HG03432 (cell line): ENCODE results near the gene RHBDD1.

Source experiments
- ATAC-seq: cut with Tn5 transposase; IDR thresholded peaks from one replicate; pipeline ENCODE4 v1.9.1; 2021; ENCODE audit warnings: mild to moderate bottlenecking, moderate library complexity; ENCODE audit not compliant: unreplicated experiment

The RHBDD1 gene

DNA sequence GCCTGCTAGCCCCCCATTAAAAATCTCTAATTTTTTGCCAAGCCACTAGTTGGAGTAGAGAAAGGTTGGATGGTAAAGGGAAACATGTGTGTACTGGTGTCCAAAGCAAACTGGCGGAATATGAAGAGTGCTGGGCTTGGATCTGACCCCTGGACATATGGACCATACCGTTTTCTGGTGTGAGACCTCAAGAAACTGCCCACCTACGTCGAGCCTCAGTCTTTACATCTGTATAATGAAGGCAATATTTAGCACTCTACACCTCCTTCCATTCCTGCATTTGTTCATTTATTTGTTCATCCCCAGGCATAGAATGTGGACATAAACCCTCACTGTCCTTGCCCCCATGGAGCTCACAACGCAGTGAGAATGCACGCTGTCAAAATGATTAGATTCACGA, 142.4 kb downstream of the RHBDD1 start:
- ATAC-seq = no peak

DNA sequence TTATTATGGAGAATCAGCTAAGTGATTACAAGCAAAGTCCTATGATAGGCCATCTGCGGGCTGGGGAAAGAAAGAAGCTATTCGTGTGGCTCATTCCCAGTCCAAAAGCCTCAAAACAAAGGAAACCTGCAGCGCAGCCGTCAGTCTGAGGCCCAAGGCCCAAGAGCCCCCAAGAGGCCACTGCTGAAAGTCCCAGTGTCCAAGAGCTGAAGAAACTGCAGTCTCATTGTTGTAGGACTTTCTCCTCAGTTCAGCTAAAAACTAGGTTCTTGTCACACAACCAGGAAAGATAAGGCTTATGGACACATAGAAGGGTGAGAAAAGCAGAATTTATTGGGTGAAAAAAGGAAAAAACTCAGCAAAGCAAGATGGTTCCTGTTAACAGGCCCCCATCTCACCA, 143.2 kb downstream of the RHBDD1 start:
- ATAC-seq = no peak

DNA sequence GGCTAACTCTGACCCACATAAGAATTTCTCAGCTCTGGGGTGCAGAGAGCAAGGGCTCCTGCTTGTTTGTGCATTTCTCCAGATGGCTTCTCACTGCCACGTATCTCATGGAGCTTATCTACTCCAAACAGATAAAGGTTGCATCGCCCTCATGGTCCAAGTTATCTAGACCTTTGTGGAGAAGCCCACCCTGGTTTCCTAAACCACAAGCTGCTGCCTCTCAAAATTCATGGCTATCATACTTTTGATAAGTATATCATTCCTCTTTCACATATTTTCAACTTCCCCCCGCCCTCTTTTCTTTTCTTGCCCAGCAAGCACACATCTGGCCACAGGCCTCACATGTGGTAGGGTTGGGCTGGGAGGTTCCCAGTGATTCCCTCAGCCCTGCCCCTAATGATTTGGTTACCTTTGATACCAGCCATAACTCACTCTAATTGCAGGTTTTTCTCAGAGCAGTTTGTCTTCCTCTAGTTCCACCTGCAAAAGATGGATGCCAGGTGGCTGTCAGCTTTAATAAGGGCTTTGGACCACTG, 146.0 kb downstream of the RHBDD1 start:
- ATAC-seq = no peak

DNA sequence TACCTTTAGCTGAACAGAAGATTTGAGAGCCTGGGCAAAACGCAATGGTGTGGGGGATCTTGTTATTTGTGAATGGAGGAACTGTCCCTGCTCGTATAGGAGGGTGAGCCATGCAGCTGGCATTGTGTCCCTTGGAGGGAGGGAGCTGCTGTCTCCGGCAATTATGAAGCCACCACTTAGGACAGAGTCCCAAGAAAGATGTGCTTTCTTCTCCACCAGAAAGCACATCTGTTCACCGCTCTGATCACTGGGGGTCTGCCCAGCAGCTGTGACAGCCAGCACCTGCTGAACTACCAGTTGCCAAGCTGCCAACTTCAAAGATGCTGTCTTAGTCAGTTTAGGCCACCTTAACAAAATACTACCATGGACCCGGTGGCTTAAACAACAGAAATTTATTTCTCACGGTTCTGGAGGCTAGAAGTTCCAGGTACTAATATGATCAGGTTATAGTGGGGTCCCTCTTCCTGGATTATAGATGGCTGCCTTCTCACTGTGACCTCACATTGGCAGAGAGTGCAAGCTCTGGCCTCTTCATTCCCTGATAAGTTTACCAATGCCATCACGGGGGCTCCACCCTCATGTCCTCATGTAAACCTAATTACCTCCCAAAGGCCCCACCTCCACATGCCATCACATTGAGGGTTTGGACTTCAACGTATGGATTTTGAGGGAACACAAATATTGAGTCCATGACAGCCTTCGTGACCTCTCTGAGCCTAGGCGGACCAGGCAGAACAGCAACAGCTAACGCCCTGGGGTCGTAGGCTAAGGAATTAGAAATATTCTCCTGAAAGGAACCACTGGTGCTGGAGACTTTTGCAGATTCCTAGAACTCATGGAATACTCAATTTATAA, 148.3 kb downstream of the RHBDD1 start:
- peak; percentile 3 for ATAC-seq

DNA sequence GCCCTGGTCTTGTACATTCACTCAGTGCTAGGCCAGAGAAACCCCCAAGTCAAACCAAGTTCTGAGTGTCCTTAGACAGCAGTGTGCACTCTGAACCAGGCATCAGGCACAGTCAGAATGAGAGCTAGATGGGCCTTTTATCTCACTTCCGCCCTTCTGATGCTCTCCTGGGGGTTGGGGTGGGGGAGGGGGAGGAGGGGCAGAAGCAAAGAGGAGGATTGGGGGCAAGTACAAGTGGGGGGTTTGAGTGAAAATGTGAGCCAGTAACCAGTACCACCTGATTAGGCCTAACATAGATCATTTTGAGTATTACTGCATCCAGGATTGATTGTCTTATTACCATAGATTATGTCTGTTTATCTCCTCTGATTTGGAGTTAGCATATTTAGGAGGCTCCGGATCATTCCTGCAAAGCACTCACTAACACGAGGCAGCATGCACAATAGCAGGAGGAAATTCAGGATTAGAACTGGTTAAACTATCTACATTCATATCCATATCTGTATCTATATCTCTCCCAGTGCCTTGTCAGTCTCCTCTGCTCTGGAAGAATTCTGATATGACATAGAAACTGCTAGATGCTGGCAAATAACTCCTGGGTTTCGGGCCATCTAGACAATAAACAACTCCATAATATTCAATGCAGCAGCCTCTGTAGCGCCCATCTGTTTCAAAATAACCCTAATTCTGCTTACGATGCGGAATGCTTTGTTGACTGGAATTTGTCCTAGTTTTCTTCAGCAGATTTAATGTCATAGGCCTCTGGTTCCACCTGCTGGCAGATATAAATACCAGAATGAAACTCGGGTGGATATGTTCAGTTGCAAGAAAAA, 149.1 kb downstream of the RHBDD1 start:
- peak; percentile 99 for ATAC-seq

DNA sequence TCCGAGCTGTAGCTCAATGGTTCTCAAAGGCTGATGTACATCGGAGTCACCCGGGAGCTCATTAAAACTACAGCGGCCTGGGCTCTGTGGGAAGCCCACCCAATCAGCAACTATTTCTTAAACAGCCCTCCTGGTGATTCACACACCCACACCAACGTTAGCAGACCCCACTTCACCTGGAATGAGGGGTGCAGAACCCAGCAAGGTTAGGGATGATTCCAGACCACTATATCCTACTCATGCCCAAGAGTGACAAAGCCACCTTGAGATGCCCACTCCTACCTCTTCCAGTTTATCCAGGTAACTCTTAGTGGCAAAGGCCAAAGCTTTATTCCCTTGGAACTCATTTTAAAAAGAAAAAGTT, 149.7 kb downstream of the RHBDD1 start:
- no peak for ATAC-seq

DNA sequence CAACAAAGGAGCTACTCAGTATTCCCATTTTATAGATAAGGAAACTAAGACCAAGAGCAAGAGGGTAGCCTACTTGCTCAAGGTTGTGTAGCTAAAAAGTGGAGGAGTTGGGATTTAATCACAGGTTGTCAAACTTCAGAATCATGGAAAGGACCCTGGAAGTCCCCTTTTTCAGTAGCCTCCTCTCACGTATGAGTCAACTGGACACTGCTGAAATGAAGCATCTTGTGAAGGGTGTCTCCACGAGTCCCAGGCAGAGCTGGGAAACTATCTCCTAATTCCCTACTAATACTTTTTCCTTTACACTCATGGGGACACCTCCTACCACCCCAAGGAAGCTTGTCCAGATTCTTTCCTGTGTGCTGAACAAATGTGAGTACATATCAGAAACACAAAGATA, 155.8 kb downstream of the RHBDD1 start:
- ATAC-seq = no peak

DNA sequence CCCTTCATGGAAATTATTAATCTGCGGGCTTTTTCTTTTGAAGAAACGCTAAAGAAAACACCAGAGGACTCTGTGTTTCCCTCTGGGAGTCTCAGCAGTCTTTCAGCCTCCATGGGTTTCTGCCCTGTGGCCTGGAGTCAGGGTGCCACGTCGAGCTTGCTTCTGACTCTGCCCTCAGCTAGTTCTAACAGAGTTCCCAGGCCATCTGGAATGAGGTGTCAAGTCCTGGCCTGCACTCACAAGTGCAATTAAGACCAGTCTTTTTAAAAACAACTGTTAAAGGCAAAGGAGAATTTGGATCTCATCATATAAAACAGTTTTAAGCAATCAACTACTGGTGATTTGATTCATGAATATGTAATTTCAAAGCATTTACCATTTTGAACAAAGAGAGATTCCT, 157.3 kb downstream of the RHBDD1 start:
- ATAC-seq = no peak

DNA sequence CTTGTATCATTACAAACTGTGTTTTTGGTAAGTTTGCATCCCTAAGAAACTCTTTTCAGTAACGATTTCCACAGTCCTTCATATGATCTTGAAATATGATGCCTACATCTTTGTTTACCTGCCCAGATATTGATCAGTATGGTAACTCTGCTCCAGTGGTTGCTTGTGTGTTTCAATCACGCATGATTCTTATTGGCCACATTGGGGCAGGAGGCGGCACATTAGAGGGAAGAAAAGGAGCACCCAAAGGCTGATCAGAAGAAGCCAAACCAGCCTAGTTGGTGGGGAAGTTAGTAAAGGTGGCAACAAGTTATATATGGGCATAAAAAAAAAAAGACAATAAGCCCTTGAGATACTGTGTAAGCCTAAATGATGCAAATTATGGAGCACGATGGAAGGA, 158.9 kb downstream of the RHBDD1 start:
- ATAC-seq = no peak

DNA sequence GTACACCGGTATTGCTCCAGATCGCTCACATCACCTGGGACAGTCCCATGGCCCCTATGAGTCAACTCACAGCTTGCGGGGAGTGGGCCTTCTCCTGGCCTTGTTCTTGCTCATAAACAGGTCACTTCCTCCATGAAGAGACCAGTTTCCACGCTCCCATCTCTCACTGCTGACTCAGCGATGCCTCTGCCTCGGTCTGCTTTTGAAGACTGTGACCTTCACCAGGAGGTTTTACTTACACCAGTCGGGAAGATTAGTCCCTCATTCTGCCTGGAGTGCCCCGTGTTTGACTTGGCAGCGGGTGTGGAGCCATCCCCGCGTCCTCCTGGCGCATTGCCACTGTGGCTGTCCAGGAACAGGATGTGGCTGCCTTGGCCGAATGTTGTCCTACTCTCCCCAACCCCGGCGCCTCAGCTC, 159.8 kb downstream of the RHBDD1 start:
- ATAC-seq = peak; percentile 41

DNA sequence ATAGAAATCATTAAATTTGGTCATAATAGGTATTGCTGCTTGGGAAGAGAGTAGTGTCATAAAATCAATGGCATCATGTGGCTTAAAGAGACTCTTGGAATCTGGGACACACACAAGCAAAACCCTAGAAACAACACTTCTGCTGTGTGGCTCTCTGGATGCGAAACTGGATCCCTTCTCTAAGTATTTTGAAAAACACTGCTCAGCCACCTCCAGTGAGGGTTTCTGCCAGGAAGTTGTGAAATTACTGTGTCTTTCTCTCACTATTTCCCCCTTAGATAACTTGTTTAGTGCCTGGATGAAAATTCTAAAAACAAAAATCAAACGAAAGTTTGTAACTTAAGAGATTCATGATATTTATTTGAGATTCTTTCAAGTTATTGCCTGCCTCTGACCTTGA, 163.8 kb downstream of the RHBDD1 start:
- ATAC-seq = no peak

DNA sequence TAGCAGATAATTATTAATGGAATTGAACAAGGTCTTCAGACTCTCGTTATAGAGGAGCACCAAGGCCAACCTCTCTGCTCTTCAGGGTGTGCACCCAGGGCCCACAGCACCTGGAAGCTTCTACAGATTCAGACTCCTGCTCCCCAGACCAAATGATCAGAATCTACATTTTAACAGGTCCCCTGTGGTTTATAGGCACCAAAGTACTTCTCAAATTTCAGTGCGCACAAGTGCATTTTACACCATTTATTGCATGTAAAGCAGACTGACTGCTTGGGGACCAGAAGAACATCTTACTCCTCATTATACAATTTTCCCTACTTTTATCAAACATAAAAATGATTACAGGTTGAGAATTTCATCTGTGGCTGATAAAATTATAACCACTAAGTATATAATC, 164.3 kb downstream of the RHBDD1 start:
- no peak for ATAC-seq

DNA sequence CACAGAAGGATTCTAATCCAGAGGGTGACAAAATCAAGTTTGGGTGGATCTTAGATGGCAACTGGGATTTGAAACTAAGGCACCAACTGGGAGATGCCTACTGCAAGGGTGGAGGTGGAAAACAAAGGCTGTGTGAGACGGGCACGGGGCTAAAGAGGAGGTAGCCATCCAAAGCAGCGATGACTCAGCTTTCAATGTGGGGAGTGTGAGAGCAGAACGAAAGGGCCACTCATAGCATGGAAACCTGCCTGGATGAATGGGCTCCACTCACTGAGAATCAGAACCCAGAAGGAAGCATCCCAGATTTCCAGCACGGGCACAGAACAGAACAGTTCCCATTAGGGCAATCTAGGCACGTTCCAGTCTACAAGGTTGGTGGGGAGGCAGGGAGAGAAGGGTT, 168.6 kb downstream of the RHBDD1 start:
- ATAC-seq = no peak

DNA sequence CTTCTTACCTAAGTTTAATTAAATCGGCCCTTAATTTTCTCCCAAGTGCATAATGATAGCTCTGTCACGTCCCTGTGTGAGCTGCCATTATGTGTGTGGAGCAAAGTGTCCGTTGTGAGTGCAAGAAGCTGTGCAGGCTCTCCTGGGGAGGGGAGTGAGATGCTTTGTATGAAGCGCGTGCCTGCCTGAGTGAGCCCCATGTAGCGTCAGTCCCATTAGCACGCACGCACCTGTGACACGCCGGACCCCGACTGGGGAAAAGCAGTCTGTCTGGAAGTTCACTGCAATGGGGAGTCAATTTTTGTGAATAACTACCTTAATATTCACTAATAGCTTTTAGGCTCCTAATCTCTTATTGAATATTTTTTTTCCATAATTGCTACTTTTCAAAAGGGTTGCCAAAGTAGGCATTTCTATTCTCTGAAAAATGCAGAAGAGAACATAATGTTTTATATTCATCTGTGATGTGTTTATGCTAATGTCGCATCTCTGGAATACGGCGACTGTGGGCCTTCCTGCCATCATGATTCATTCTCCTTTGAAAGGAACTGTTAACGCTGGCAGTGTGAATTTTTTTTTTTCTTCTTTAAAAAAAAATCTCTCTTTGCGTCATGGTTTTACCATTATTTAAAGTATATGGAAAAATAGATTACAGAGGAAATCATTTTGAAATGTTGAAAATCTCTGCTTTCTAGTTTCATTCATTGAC, 170.5 kb downstream of the RHBDD1 start:
- ATAC-seq = no peak

DNA sequence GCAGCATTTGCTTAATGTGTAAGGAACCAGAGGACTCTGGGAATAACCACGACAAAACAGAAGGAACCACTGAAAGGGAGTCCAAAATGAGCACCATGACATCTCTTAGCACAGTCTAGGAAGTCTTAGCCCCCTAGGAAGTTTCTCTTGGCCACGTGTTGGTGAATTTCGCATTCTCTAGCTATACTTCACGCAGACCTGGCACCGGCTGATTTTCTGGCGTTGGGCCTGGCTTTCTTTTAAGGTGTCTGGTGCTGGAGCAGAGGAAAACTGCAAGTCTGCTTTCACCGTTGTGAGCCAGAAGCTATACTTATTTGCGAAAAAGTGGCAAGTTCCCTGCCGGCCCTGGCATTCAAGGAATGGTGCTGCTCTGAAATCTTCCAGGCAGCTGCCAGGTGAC, 171.3 kb downstream of the RHBDD1 start:
- ATAC-seq = no peak

DNA sequence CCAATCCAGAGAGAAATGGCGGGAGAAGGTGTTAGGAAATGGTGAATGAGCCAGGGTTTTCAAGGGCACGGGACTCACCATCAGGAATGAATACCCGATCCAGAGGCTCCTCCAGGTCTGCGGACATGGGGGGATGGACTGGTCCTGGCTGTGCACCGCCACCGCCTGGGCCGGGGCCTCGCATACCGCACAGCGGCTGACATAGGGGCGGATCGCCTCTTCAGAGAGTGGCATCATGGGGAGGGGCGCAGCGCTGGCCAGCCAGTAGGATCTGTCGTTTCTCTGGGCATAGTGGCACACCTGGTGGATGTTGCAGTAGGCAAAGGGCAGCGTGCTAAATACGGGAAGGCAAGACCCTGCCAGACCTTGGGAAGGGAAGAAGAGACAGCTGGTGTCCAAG, 172.1 kb downstream of the RHBDD1 start:
- no peak for ATAC-seq

DNA sequence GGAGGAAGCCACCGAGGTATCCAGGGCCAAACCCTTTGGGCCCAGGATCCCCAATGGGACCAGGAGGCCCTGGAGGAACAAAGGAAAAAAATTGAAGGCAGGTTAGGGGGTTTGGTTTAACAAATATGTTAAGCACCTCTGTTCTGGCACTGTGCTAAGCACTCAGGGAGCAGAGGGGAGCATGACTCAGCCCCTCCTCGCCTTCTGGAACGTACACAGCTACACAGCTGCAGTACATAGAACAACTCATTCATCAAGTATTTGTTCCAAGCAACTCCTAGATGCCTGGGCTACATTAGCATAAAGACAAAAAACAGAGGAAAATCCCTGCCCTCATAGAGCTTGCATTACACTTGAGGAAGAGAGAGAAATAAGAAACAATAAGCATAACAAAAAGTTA, 174.6 kb downstream of the RHBDD1 start:
- no peak for ATAC-seq

DNA sequence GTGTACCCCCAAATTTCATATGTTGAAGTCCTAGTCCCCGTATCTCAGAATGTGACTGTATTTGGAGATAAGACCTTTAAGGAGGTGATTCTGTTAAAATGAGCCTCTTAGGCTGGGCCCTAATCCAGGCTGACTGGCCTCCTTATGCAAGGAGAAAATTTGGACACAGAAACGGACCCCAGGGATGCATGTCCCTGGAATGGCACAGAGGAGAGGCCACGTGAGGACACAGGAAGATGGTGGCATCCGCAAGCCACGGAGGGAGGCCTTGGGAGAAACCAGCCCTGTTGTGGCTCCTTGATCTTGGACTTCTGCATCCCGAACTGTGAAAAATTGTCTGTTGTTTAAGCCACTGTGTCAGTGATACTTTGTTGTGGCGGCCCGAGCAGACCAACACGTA, 177.5 kb downstream of the RHBDD1 start:
- no peak for ATAC-seq

DNA sequence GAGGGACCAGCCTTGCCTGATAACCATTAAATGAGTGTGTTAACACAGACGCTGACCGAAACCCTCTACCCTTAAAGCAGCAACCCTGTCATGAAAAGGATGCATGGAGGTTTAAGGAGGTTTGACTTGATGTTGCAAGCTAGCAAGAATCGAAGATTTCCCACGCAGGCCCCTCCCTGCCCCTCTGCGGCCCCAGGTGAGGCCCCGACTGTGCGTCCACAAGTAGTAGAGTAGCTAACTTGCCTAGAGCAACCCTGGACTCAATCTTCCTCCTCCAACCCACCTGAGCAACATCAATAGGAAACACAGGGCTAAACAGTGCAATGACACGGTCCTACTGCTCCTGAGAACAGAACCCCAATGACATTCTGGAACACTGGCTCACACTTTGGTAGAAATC, 178.0 kb downstream of the RHBDD1 start:
- no peak for ATAC-seq

DNA sequence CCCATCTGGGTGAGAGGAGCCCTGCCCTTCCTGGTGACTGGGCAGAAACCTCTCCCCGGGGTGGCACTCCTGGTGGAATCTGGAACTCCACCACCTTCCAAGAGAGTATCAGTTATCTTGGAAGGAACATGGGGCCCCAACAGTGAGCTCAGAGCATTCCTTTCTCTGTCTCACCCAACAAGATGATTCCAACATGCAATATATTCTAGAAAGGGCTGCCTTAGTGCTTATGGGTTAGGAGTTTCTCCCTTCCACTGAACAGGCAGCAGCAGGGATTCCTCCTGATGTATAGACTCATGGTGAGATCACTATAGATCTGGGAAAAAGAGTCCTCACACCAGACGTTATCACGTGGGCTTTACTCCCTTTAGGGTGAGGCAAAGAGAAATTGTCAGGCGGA, 181.0 kb downstream of the RHBDD1 start:
- ATAC-seq = no peak

DNA sequence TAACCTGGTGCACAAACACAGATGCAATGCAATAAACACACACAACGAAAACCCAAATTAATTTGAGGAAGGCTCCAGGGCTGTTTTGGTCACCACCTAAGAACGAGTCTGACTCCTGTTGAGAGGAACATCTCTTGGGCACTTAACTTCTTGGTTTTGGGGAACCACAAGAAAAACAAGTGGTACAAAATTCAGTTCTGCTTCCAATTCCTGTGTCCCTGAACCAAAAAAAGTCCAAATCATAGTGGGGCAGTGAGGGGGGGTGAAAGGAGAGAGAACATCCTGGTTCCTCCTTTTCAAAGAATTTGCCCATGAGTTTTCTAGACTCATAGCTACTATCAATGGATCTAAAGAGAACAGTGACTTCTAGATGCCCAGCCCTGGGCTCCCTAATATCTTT, 184.6 kb downstream of the RHBDD1 start:
- ATAC-seq = no peak
